GM19452 (cell line): Measurements from ENCODE around the gene CEP104.

Source experiments
- ATAC-seq: cut with Tn5 transposase; IDR thresholded peaks from one replicate; pipeline ENCODE4 v1.9.1; 2021; ENCODE audit not compliant: unreplicated experiment

CEP104 gene

GRCh38 chr1:3894626-3895278, 37.7 kb upstream of the CEP104 start:
- no peak for ATAC-seq

GRCh38 chr1:3893190-3893589, 36.2 kb upstream of the CEP104 start:
- no peak for ATAC-seq

- no peak for ATAC-seq
Observed at GRCh38 chr1:3892748-3893147, 35.7 kb upstream of the CEP104 start.

GRCh38 chr1:3891329-3891865, 34.4 kb upstream of the CEP104 start:
- no peak for ATAC-seq

- ATAC-seq: peak; percentile 69
Observed at GRCh38 chr1:3890389-3891328, 33.6 kb upstream of the CEP104 start.

GRCh38 chr1:3889936-3890335, 32.9 kb upstream of the CEP104 start:
- ATAC-seq: no peak

- no peak for ATAC-seq
Observed at GRCh38 chr1:3888301-3888700, 31.3 kb upstream of the CEP104 start.

- ATAC-seq: no peak
Observed at GRCh38 chr1:3886691-3887090, 29.7 kb upstream of the CEP104 start.

GRCh38 chr1:3886106-3886670, 29.2 kb upstream of the CEP104 start:
- no peak for ATAC-seq

- ATAC-seq: no peak
Observed at GRCh38 chr1:3885611-3886010, 28.6 kb upstream of the CEP104 start.

- ATAC-seq: no peak
Observed at GRCh38 chr1:3884966-3885365, 28.0 kb upstream of the CEP104 start.

- ATAC-seq: no peak
Observed at GRCh38 chr1:3883194-3883925, 26.3 kb upstream of the CEP104 start.

GRCh38 chr1:3881193-3881480, 24.1 kb upstream of the CEP104 start:
- ATAC-seq: no peak

GRCh38 chr1:3880429-3881192, 23.6 kb upstream of the CEP104 start:
- no peak for ATAC-seq

GRCh38 chr1:3879787-3880428, 22.9 kb upstream of the CEP104 start:
- no peak for ATAC-seq

GRCh38 chr1:3879099-3879498, 22.1 kb upstream of the CEP104 start:
- ATAC-seq: no peak

- ATAC-seq: no peak
Observed at GRCh38 chr1:3876716-3877115, 19.7 kb upstream of the CEP104 start.

GRCh38 chr1:3874736-3875135, 17.7 kb upstream of the CEP104 start:
- no peak for ATAC-seq

GRCh38 chr1:3872546-3872945, 15.5 kb upstream of the CEP104 start:
- no peak for ATAC-seq

GRCh38 chr1:3871451-3871805, 14.4 kb upstream of the CEP104 start:
- ATAC-seq: no peak
